Breast epithelium (tissue), 4 donors: ENCODE data around the gene CEP170. TPM values are rescaled to one million over a fixed set of nuclear protein-coding genes. Genes with fewer than 3 reads are reported as not detected.
"Not testable (repeated sequence)": the region's sequence is repeated elsewhere in the genome, so short reads cannot be mapped to it uniquely, and the experiment has no call there.

ENCODE experiments used
- DNase-seq, 2 donors: peaks; one replicate each; pipeline ENCODE4 v3.0.0-alpha.2; 2019; ENCODE audit warnings: low spot score in 2 of 2
- H3K27ac ChIP-seq, 2 donors: fragments of 200-600 bp; sonication (generic) in 1 of 2; one replicate each; pipeline ENCODE4 v1.5.1; 2016 to 2019; ENCODE audit warnings: mild to moderate bottlenecking in 1 of 2
- H3K27me3 ChIP-seq, 2 donors: fragments of 200-600 bp; sonication (generic) in 1 of 2; one replicate each; pipeline versions ENCODE4 v1.5.1 to v1.6.0; 2017 to 2019; ENCODE audit warnings: control low read depth in 1 of 2, mild to moderate bottlenecking in 1 of 2
- H3K36me3 ChIP-seq: fragments of 200-600 bp; one replicate; pipeline ENCODE4 v1.5.1; 2019
- H3K4me1 ChIP-seq, 2 donors: fragments of 200-600 bp; sonication (generic); one replicate each; pipeline ENCODE4 v1.5.1; 2016 to 2019; ENCODE audit warnings: control low read depth in 1 of 2
- H3K4me3 ChIP-seq, 3 donors: fragments of 200-600 bp; sonication (generic); 1 replicate in 2 of 3; 2 replicates in 1 of 3; pipeline ENCODE4 v1.5.1; 2016 to 2019; ENCODE audit warnings: mild to moderate bottlenecking in 3 of 3, moderate library complexity in 2 of 3
- H3K9me3 ChIP-seq, 2 donors: fragments of 200-600 bp; sonication (generic) in 1 of 2; one replicate each; pipeline ENCODE4 v1.5.1; 2016 to 2019; ENCODE audit warnings: control low read depth in 1 of 2
- POLR2A ChIP-seq: fragments of 450-650 bp; IDR thresholded peaks from one replicate; pipeline ENCODE4 v1.6.1; 2016; ENCODE audit warnings: antibody characterized with exemption, mild to moderate bottlenecking, moderate library complexity
- POLR2AphosphoS5 ChIP-seq, 3 donors: sonication (generic); formaldehyde crosslinking; IDR thresholded peaks; one replicate each; pipeline ENCODE4 v1.6.1; 2017; ENCODE audit warnings: antibody characterized with exemption in 3 of 3
- intact Hi-C: fragments of 100-400 bp; cut with DNase I; formaldehyde crosslinking; loops from one replicate; pipeline ENCODE4 v1.15.1; 2023; ENCODE audit warnings: low total_unique reads
- total RNA-seq, 3 donors: library from RNA; depleted of rRNA; stranded (reverse); fragments of >200 nt; gene quantifications; one replicate each; pipeline ENCODE4 v1.1.0, GENCODE V29; 2016
- TF ChIP-seq, protein P1 (sequence below), 3 donors: fragments of 450-650 bp; IDR thresholded peaks; one replicate each; pipeline ENCODE4 v1.5.1; 2016 to 2017; ENCODE audit warnings: antibody characterized with exemption in 3 of 3, mild to moderate bottlenecking in 3 of 3, moderate library complexity in 3 of 3

Gene CEP170
- total RNA-seq, 3 donors from 2014 or later: 37.4 to 54.2 (median 47.4) TPM

DNA sequence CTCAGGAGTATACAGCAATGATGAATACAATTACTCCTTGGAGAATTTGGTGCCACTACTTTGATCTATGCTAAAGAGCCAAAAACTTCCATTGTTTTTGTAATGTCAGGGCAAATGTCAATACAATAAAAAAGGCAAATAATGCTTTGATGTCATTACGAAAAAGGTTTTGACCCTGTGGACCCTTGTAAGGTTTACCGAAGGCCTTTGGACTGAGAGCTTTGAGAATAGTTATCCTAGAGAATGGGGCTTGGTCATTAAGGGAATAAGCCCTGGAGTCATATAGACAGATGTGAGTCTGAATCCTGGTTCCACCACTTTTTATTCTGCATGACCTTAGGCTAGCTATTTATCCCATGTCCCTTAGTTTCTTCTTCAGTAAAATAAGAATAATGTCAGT, 27.5 kb downstream of the CEP170 start:
- Histone ChIP-seq H3K4me1 (no peaks in the 10 kb centered on the region), H3K27me3 (no peaks in the 10 kb centered on the region), H3K36me3 (no peaks in the 10 kb centered on the region), H3K4me3 (no peak overlapping the region), H3K27ac (no peak overlapping the region), H3K9me3 (peaks cover 12 to 21% of the 10 kb centered on the region in 2 donors)
- intact Hi-C loops: no loop called here
- no peak for TF ChIP-seq POLR2AphosphoS5 (IDR thresholded peaks at IDR 0.05)
- no peak for TF ChIP-seq POLR2A
- TF ChIP-seq, protein P1, sequence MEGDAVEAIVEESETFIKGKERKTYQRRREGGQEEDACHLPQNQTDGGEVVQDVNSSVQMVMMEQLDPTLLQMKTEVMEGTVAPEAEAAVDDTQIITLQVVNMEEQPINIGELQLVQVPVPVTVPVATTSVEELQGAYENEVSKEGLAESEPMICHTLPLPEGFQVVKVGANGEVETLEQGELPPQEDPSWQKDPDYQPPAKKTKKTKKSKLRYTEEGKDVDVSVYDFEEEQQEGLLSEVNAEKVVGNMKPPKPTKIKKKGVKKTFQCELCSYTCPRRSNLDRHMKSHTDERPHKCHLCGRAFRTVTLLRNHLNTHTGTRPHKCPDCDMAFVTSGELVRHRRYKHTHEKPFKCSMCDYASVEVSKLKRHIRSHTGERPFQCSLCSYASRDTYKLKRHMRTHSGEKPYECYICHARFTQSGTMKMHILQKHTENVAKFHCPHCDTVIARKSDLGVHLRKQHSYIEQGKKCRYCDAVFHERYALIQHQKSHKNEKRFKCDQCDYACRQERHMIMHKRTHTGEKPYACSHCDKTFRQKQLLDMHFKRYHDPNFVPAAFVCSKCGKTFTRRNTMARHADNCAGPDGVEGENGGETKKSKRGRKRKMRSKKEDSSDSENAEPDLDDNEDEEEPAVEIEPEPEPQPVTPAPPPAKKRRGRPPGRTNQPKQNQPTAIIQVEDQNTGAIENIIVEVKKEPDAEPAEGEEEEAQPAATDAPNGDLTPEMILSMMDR (IDR thresholded peaks at IDR 0.05): no peak
- no peak for DNase-seq

DNA sequence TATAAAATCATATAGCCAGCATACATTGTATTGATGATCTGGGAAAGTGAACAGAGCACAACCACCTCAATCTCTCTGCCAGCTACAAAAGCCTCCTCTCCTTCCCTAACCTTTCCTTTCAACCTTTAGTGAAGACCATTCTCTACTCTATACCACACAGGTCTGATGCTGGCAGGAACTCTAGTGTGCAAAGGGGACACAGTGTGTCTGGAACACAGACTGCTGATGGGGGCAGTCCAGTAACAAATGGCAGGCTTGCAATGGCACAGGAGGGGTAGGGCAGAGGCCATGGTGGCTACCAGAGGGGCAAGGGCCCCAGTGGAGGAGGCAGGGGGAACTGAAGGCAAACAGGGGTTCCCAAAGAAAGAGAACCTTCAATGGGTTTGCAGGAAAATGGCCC, 37.0 kb downstream of the CEP170 start:
- no peak for DNase-seq
- no peaks in the 10 kb centered on the region for H3K9me3 ChIP-seq
- no peak overlapping the region for H3K27ac ChIP-seq
- TF ChIP-seq POLR2AphosphoS5 (IDR thresholded peaks at IDR 0.05): no peak
- TF ChIP-seq, protein P1 (IDR thresholded peaks at IDR 0.05): no peak
- no peak for TF ChIP-seq POLR2A
- H3K4me1 ChIP-seq: no peaks in the 10 kb centered on the region
- no peaks in the 10 kb centered on the region for H3K27me3 ChIP-seq
- intact Hi-C loops: no loop called here
- no peaks in the 10 kb centered on the region for H3K36me3 ChIP-seq
- no peak overlapping the region for H3K4me3 ChIP-seq

DNA sequence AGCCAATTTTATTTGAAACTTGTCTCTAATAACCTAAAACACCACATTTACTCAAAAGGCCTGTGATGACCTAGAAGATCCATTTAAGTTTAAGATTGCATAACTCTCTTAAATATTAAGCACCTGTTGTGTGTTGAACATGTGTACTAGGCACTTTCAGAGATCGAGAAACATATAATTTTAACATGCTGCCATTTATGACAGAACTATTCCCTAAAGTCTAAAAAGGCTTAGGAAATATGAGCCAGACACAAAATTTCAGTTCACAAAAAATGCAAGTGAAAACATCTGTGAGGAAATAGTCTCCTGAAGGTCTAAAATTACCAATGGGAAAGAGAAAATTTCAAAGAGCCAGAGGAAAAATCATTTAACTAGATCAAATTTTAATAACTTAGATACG, 37.7 kb downstream of the CEP170 start:
- Histone ChIP-seq H3K27me3 (no peaks in the 10 kb centered on the region), H3K4me3 (no peak overlapping the region), H3K4me1 (no peaks in the 10 kb centered on the region), H3K27ac (no peak overlapping the region), H3K9me3 (no peaks in the 10 kb centered on the region), H3K36me3 (no peaks in the 10 kb centered on the region)
- no peak for DNase-seq
- intact Hi-C loops: no loop called here
- no peak for TF ChIP-seq POLR2A
- TF ChIP-seq, protein P1 (IDR thresholded peaks at IDR 0.05): no peak
- TF ChIP-seq POLR2AphosphoS5 (IDR thresholded peaks at IDR 0.05): no peak

DNA sequence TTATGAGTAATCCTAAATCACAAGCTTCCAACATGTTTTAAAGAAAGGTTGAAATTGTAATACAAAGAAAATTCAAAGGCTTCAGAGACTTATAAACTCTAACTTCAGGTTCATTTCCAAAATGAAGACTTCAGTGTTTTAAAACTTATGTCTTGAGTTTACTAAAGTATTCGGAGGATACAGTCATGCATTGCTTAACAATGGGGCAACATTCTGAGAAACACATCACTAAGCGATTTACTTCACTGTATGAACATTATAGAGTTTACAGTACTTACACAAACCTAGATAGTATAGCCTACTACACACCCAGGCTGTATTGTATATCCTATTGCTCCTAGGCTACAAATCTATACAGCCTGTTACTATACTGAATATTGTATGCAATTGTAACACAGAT, 38.3 kb downstream of the CEP170 start:
- intact Hi-C loops: no loop called here
- Histone ChIP-seq H3K27me3 (no peaks in the 10 kb centered on the region), H3K36me3 (no peaks in the 10 kb centered on the region), H3K4me3 (no peak overlapping the region), H3K27ac (no peak overlapping the region), H3K9me3 (no peaks in the 10 kb centered on the region), H3K4me1 (no peaks in the 10 kb centered on the region)
- TF ChIP-seq POLR2AphosphoS5 (IDR thresholded peaks at IDR 0.05) (no peak), POLR2A (no peak)
- TF ChIP-seq, protein P1 (IDR thresholded peaks at IDR 0.05): no peak
- DNase-seq: no peak

DNA sequence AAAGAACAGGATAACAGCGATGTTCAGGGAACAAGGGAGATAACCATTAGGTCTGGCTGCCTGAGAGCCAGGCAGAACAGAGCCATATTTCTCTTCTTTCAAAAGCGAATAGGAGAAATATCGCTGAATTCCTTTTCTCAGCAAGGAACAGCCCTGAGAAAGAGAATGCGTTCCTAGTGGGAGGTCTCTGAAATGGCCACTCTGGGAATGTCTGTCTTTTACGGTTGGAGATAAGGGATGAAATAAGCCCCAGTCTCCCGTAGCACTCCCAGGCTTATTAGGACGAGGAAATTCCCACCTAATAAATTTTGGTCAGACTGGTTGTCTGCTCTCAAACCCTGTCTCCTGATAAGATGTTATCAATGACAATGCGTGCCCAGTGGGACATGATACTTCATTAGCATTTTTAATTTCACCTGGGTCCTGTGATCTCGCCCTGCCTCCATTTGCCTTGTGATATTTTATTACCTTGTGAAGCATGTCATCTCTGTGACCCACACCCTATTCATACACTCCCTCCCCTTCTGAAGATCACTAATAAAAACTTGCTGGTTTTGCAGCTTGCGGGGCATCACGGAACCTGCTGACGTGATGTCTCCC, 39.7 kb downstream of the CEP170 start:
- H3K9me3 ChIP-seq, H3K36me3 ChIP-seq, H3K27ac ChIP-seq, H3K4me1 ChIP-seq, DNase-seq, H3K4me3 ChIP-seq, intact Hi-C loops, H3K27me3 ChIP-seq: not testable (repeated sequence)
